ENCODE results near the gene NDFIP1. TPM values are rescaled to one million over a fixed set of nuclear protein-coding genes. Genes with fewer than 3 reads are reported as not detected.

The NDFIP1 gene
- total and polyA plus RNA-seq, 2 of the 8 experiments (the other 6 are each of a cell fraction or from before 2014, with no cell fraction given), result 8.8 to 27.1 TPM

- CTCF ChIA-PET (ENCODE audit: partially characterized antibody), result interaction anchor here (0.9 to 1.8 kb wide), 3 partner anchors 14 to 26 kb away, joined by 3 to 4 read pairs (median 3); no protein-coding TSS in a partner anchor
- Histone ChIP-seq H2BK5ac (ENCODE audit: low read depth, low read length) (no peak overlapping the region), H4K5ac (ENCODE audit: insufficient read length, low read depth, low read length) (no peak overlapping the region), H3K36me3 (ENCODE audit: control insufficient read depth in 2 of 4, insufficient read depth in 4 of 4, low read length in 3 of 4) (no peaks in the 10 kb centered on the region), H4K20me1 (replicated peaks in 1 of 2; ENCODE audit: control insufficient read depth in 1 of 2, insufficient read depth in 2 of 2, low read length in 2 of 2) (no peaks in the 10 kb centered on the region), H3K9ac (replicated peaks in 1 of 4; ENCODE audit: extremely low read depth in 1 of 4, low read depth in 3 of 4, low read length in 3 of 4) (no peak overlapping the region), H3K23me2 (ENCODE audit: low read depth, low read length) (no peaks in the 10 kb centered on the region), H3K79me2 (ENCODE audit: control insufficient read depth in 1 of 2, insufficient read depth in 2 of 2, low read length in 2 of 2) (no peaks in the 10 kb centered on the region), H2BK15ac (ENCODE audit: low read length) (0 out of 2 replicates have a peak overlapping the region, but pooled peaks have one; percentile 47), H3K23ac (ENCODE audit: insufficient read length) (no peak overlapping the region), H3K79me1 (ENCODE audit: low read depth, low read length) (no peaks in the 10 kb centered on the region), H3K4me3 (ENCODE audit: extremely low read depth in 1 of 4, insufficient read depth in 2 of 4, low read depth in 3 of 4, low read length in 4 of 4) (no peak overlapping the region), H3K14ac (ENCODE audit: insufficient read length) (no peak overlapping the region), H3K4me1 (replicated peaks in 1 of 4; ENCODE audit: control insufficient read depth in 3 of 4, insufficient read depth in 4 of 4, low read length in 3 of 4) (peaks cover 0 to 2% (median 0%) of the 10 kb centered on the region in 4 experiments; a peak in 5 of 7 replicates), H2BK120ac (replicated peaks; ENCODE audit: low read depth, low read length) (no peak overlapping the region), H3K56ac (replicated peaks; ENCODE audit: insufficient read length, low read depth, low read length) (no peak overlapping the region), H3K27me3 (replicated peaks in 1 of 4; ENCODE audit: control insufficient read depth in 3 of 4, extremely low read depth in 1 of 4, insufficient read depth in 3 of 4, low read length in 3 of 4) (peaks cover 0 to 2% (median 0%) of the 10 kb centered on the region in 4 experiments; a peak in 1 of 7 replicates), H3K27ac (ENCODE audit: low read depth, low read length) (no peak overlapping the region), H3K9me3 (ENCODE audit: insufficient read depth in 2 of 2, low read depth in 1 of 2, low read length in 1 of 2) (no peaks in the 10 kb centered on the region), H2AK5ac (ENCODE audit: low read depth, low read length) (peak overlapping the region; percentile 87), H4K91ac (replicated peaks; ENCODE audit: insufficient read length, low read length) (no peak overlapping the region), H2BK12ac (ENCODE audit: low read depth, low read length) (peak overlapping the region; percentile 82; the same call in 1 of the 2 replicates), H3K4me2 (ENCODE audit: insufficient read depth in 1 of 2, low read depth in 2 of 2, low read length in 2 of 2) (no peak overlapping the region), H2AFZ (ENCODE audit: low read length) (no peak overlapping the region), H2BK20ac (ENCODE audit: low read length) (no peak overlapping the region), H4K8ac (ENCODE audit: extremely low read depth, insufficient read depth, low read length) (no peak overlapping the region), H3K18ac (ENCODE audit: extremely low read depth, low read length) (no peak overlapping the region), H3K4ac (replicated peaks; ENCODE audit: insufficient read length, low read depth, low read length) (no peak overlapping the region)
- FAIRE-seq (no peak), DNase-seq (ENCODE audit: low read depth in 1 of 2, low spot score in 2 of 2) (no peak)
- POLR2A ChIA-PET (ENCODE audit: partially characterized antibody), result no interaction called here
- 100% methylated on average over 1 of the region's 1 CpG; no CpG with 5 or more reads in 1 of the 2 experiments for WGBS, 2 experiments (ENCODE audit: extremely low coverage in 1 of 2, insufficient coverage in 1 of 2, insufficient read length in 1 of 2, insufficient replicate concordance in 2 of 2, low coverage in 1 of 2, low lambda C conversion rate in 2 of 2, missing lambda C conversion rate in 1 of 2)
- TF ChIP-seq CHD2 (IDR thresholded peaks at IDR 0.05; ENCODE audit: low read length) (no peak), NANOG (IDR thresholded peaks at IDR 0.05; ENCODE audit: insufficient read depth, low read depth, low read length, poor library complexity, severe bottlenecking) (no peak), CREB1 (IDR thresholded peaks at IDR 0.05) (no peak), BRCA1 (IDR thresholded peaks at IDR 0.05; ENCODE audit: low read depth, low read length) (no peak), BACH1 (IDR thresholded peaks at IDR 0.05; ENCODE audit: low read length) (no peak), HDAC6 (IDR thresholded peaks at IDR 0.05; ENCODE audit: low read depth, low read length) (no peak), SAP30 (IDR thresholded peaks at IDR 0.05; ENCODE audit: insufficient read depth, insufficient replicate concordance, low read length) (no peak), MAX (IDR thresholded peaks at IDR 0.05) (no peak), SP4 (IDR thresholded peaks at IDR 0.05; ENCODE audit: low read length) (no peak), RFX5 (IDR thresholded peaks at IDR 0.05; ENCODE audit: borderline replicate concordance, low read depth, low read length) (no peak), ATF2 (IDR thresholded peaks at IDR 0.05; ENCODE audit: low read length) (no peak), GABPA (IDR thresholded peaks at IDR 0.05; ENCODE audit: borderline replicate concordance, insufficient read depth, low read length) (no peak), EGR1 (IDR thresholded peaks at IDR 0.05; ENCODE audit: borderline replicate concordance, low read depth, low read length) (no peak)
Observed at GRCh38 chr5:142202282-142202681, 93.7 kb downstream of the NDFIP1 start.
